GM12878 (cell line): ENCODE results near the gene NIPAL1. TPM values are rescaled to one million over a fixed set of nuclear protein-coding genes. Genes with fewer than 3 reads are reported as not detected.

Source experiments
- ATAC-seq: fragments of 200-7000 bp; cut with Tn5 transposase; 3 replicates; pipeline ENCODE4 v1.9.1; 2020; ENCODE audit warnings: mild to moderate bottlenecking, moderate library complexity
- BruUV-seq: library from RNA; stranded (reverse); fragments of 400-500 nt; replicated peaks from 2 replicates; lab custom pipeline; 2021; lab: Mats Ljungman, UMichigan
- CTCF ChIA-PET: fragments of 300-600 bp; sonication (Branson Sonifier 250); formaldehyde crosslinking; extraction: SDS; loops from one replicate; lab custom pipeline; 2021; ENCODE audit warnings: inconsistent platforms; lab: Yijun Ruan, JAX
- POLR2A ChIA-PET: fragments of 350-600 bp; formaldehyde crosslinking; extraction: SDS; loops from one replicate; lab custom pipeline; 2021; ENCODE audit warnings: inconsistent platforms; lab: Charles Lee
- RAD21 ChIA-PET: fragments of 300-600 bp; sonication (Branson Sonifier 250); formaldehyde crosslinking; loops from one replicate; lab custom pipeline; 2023; ENCODE audit warnings: antibody characterized with exemption; ENCODE audit not compliant: unreplicated experiment; lab: Charles Lee
- SMC1A ChIA-PET: fragments of 300-600 bp; sonication (Branson Sonifier 250); formaldehyde crosslinking; loops from one replicate; lab custom pipeline; 2023; ENCODE audit not compliant: unreplicated experiment, uncharacterized antibody; lab: Charles Lee
- DNase-seq: peaks from one replicate; pipeline ENCODE4 v3.0.0-alpha.2; 2011; ENCODE audit warnings: low read depth, low spot score
- FAIRE-seq: peaks from 3 replicates; lab custom pipeline; 2011; peaks lifted over from hg19 to GRCh38; lab: Jason Lieb, UNC
- H2AFZ ChIP-seq: 2 replicates; pipeline ENCODE4 v1.6.0; 2011; ENCODE audit warnings: low read depth, low read length, control low read depth; ENCODE audit not compliant: control insufficient read depth
- H3K27ac ChIP-seq: 2 replicates; pipeline ENCODE4 v1.5.1; 2011; ENCODE audit warnings: control low read depth; ENCODE audit not compliant: control insufficient read depth, insufficient read depth
- H3K27me3 ChIP-seq, 2 experiments: replicated peaks in 1 of 2; 2 replicates each; pipeline versions ENCODE4 v1.6.0 to v1.6.1; 2011; ENCODE audit warnings: low read length in 1 of 2; ENCODE audit not compliant: control insufficient read depth in 2 of 2, insufficient read depth in 2 of 2
- H3K36me3 ChIP-seq, 2 experiments: 2 replicates each; pipeline ENCODE4 v1.5.1; 2011; ENCODE audit warnings: low read length in 1 of 2; ENCODE audit not compliant: control insufficient read depth in 2 of 2, insufficient read depth in 2 of 2
- H3K4me1 ChIP-seq: 2 replicates; pipeline ENCODE4 v1.6.1; 2011; ENCODE audit warnings: mild to moderate bottlenecking, low read length, moderate library complexity, mixed read lengths; ENCODE audit not compliant: control insufficient read depth, insufficient read depth
- H3K4me2 ChIP-seq: 2 replicates; pipeline ENCODE4 v1.6.0; 2011; ENCODE audit warnings: control low read depth; ENCODE audit not compliant: control insufficient read depth, insufficient read depth
- H3K4me3 ChIP-seq: fragments of 200-600 bp; sonication (generic); 2 replicates; pipeline ENCODE4 v1.5.1; 2016
- H3K79me2 ChIP-seq: 2 replicates; pipeline ENCODE4 v1.6.0; 2011; ENCODE audit warnings: low read length; ENCODE audit not compliant: control insufficient read depth, insufficient read depth
- H3K9ac ChIP-seq: 2 replicates; pipeline ENCODE4 v1.8.0; 2011; ENCODE audit warnings: low read length, control low read depth, mixed read lengths; ENCODE audit not compliant: control insufficient read depth, insufficient read depth
- H3K9me3 ChIP-seq: replicated peaks from 3 replicates; pipeline ENCODE4 v1.5.1; 2011; ENCODE audit warnings: mild to moderate bottlenecking, low read length; ENCODE audit not compliant: control insufficient read depth, insufficient read depth
- H4K20me1 ChIP-seq: 2 replicates; pipeline ENCODE4 v1.6.0; 2011; ENCODE audit not compliant: control insufficient read depth, insufficient read depth
- CREB1 ChIP-seq: IDR thresholded peaks from 2 replicates; pipeline ENCODE4 v1.6.1; 2012; ENCODE audit warnings: low read depth, mild to moderate bottlenecking, inconsistent platforms
- CREM ChIP-seq: IDR thresholded peaks from 2 replicates; pipeline ENCODE4 v1.6.1; 2014; ENCODE audit warnings: antibody characterized with exemption, low read depth
- KDM1A ChIP-seq: fragments of 200-600 bp; sonication (generic); IDR thresholded peaks from 2 replicates; pipeline ENCODE4 v1.6.1; 2016; ENCODE audit warnings: borderline replicate concordance
- RB1 ChIP-seq: fragments of 450-650 bp; formaldehyde crosslinking; IDR thresholded peaks from 2 replicates; pipeline ENCODE4 v1.6.1; 2017; ENCODE audit warnings: mild to moderate bottlenecking, borderline replicate concordance
- RELB ChIP-seq: fragments of 450-650 bp; IDR thresholded peaks from 2 replicates; pipeline ENCODE4 v1.6.1; 2017; ENCODE audit warnings: low read depth, mild to moderate bottlenecking, moderate library complexity
- ZNF384 ChIP-seq: IDR thresholded peaks from 2 replicates; pipeline ENCODE4 v1.6.1; 2012; ENCODE audit warnings: low read depth, mild to moderate bottlenecking, low read length, improper control_type of control experiment, borderline replicate concordance
- WGBS: methylation state at CpG from one replicate; pipeline ENCODE4 v1.1.6; 2016; ENCODE audit warnings: low lambda C conversion rate; ENCODE audit not compliant: insufficient replicate concordance, insufficient coverage; ENCODE audit errors: missing lambda C conversion rate; 5-methylcytosine and 5-hydroxymethylcytosine counted together
- in situ Hi-C: fragments of 300-500 bp; cut with MboI; formaldehyde crosslinking; loops from 9 replicates; pipeline ENCODE4 v1.14.3; 2018; ENCODE audit warnings: mixed read lengths
- intact Hi-C: fragments of 100-400 bp; cut with micrococcal nuclease; formaldehyde crosslinking; loops from one replicate; pipeline ENCODE4 v1.14.2; 2022; ENCODE audit not compliant: unreplicated experiment
- polyA plus RNA-seq, 11 experiments: library from polyadenylated mRNA; depleted of rRNA in 4 of 11; unstranded in 6 of 11; stranded (reverse) in 5 of 11; fragments of >200 nt; fragmentation: Nextera tagmentation in 4 of 11; fragmentation: Illumina TruSeq in 1 of 11; extraction: Ambion mirVana in 4 of 11; extraction: Trizol in 1 of 11; gene quantifications; 1 replicate in 1 of 11; 2 replicates in 10 of 11; pipeline versions ENCODE4 v1.2.1 to v1.2.3, GENCODE V29; 2011 to 2016; ENCODE audit warnings: inconsistent platforms in 2 of 11, missing spikeins in 2 of 11, low read depth in 1 of 11
- total RNA-seq, 4 experiments: library from RNA; depleted of rRNA in 3 of 4; stranded (reverse); fragments of >200 nt in 3 of 4; fragmentation: Illumina TruSeq in 1 of 4; extraction: Trizol in 1 of 4; gene quantifications; 2 replicates each; pipeline versions ENCODE4 v1.2.1 to v1.2.3, GENCODE V29; 2013 to 2021

The NIPAL1 gene
- total and polyA plus RNA-seq, 10 of the 15 experiments (the other 5 are each of a cell fraction or from before 2014, with no cell fraction given), result 0.46 to 9.7 (median 5.9) TPM

DNA sequence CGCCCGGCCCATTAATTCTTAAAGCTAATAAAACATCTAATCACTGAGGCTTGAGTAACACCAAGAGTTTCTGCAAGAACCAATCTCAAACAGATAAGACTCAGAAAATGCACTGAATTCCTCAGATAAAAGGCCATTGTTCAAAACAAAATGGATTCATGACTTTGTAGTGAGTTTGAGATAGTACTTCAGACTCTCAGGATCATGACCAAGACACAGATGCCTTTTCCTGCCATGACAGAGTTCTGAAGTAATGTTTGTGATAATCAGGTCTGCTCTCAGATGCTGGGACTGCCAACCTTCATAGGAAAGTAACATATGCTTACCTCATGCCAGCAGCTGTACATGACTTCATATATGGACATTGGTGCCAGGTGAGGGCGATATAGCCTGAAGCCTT, 54.6 kb downstream of the NIPAL1 start:
- Histone ChIP-seq H3K27ac (no peak overlapping the region), H3K4me3 (no peak overlapping the region), H3K9me3 (no peaks in the 10 kb centered on the region)
- TF ChIP-seq RELB (no peak), CREM (0 out of 2 replicates have a peak, but pooled peaks have one; percentile 29), CREB1 (peak; percentile 41; the same call in 1 of the 2 replicates), ZNF384 (no peak)
- TF ChIP-seq, all 136 proteins: peak for 2
- SMC1A ChIA-PET, result interaction anchor here (1.0 to 1.4 kb wide), 3 partner anchors 9 to 68 kb away, joined by 3 read pairs; no protein-coding TSS in a partner anchor
- CTCF ChIA-PET, result interaction anchor here (0.7 to 2.1 kb wide), 2 partner anchors 37 to 39 kb away, joined by 3 to 7 read pairs; no protein-coding TSS in a partner anchor
- Histone ChIP-seq H2AFZ (no peak overlapping the region), H3K79me2 (no peaks in the 10 kb centered on the region), H3K9ac (no peak overlapping the region), H3K36me3 (no peaks in the 10 kb centered on the region), H3K4me1 (peaks cover 2% of the 10 kb centered on the region), H3K27me3 (no peaks in the 10 kb centered on the region), H4K20me1 (no peaks in the 10 kb centered on the region), H3K4me2 (no peak overlapping the region)
- in situ Hi-C loops (no loop called here), intact Hi-C loops (no loop called here)
- no peak for FAIRE-seq
- DNase-seq, result no peak
- ATAC-seq, result 0 out of 3 replicates have a peak, but pooled peaks have one; percentile 21
- POLR2A ChIA-PET, result interaction anchor here (0.7 to 1.6 kb wide), 2 partner anchors 23 to 202 kb away, joined by 3 to 7 read pairs; no protein-coding TSS in a partner anchor
- no TSS peak for BruUV-seq
- WGBS, result 74% methylated on average over 3 of the region's 3 CpGs
- RAD21 ChIA-PET, result no interaction called here

- H3K4me1 ChIP-seq, result no peaks in the 10 kb centered on the region
- ChIA-PET SMC1A (no interaction called here), POLR2A (no interaction called here), RAD21 (no interaction called here)
- FAIRE-seq (no peak), DNase-seq (no peak)
- no peak overlapping the region for H3K9ac ChIP-seq
- H3K27ac ChIP-seq, result no peak overlapping the region
- no peak overlapping the region for H2AFZ ChIP-seq
- no peak overlapping the region for H3K4me3 ChIP-seq
- no peaks in the 10 kb centered on the region for H3K79me2 ChIP-seq
- TF ChIP-seq KDM1A (no peak), RB1 (no peak)
- TF ChIP-seq, all 136 proteins: peak for 0
- no peak for ATAC-seq
- CTCF ChIA-PET, result no interaction called here
- 92% methylated on average over 3 of the region's 3 CpGs for WGBS
- H4K20me1 ChIP-seq, result no peaks in the 10 kb centered on the region
- H3K27me3 ChIP-seq, result no peaks in the 10 kb centered on the region
- no peak overlapping the region for H3K4me2 ChIP-seq
- H3K36me3 ChIP-seq, result no peaks in the 10 kb centered on the region
- BruUV-seq, result no TSS peak
- no peaks in the 10 kb centered on the region for H3K9me3 ChIP-seq
- intact Hi-C loops (no loop called here), in situ Hi-C loops (no loop called here)
Measured at GRCh38 chr4:48073567-48074103, 57.1 kb downstream of the NIPAL1 start.
